ENCODE data around the gene OVOL1. TPM values are rescaled to one million over a fixed set of nuclear protein-coding genes. Genes with fewer than 3 reads are reported as not detected.

Gene OVOL1
- total and polyA plus RNA-seq, 2 experiments from 2014 or later, result 1.5 to 3.3 TPM

DNA sequence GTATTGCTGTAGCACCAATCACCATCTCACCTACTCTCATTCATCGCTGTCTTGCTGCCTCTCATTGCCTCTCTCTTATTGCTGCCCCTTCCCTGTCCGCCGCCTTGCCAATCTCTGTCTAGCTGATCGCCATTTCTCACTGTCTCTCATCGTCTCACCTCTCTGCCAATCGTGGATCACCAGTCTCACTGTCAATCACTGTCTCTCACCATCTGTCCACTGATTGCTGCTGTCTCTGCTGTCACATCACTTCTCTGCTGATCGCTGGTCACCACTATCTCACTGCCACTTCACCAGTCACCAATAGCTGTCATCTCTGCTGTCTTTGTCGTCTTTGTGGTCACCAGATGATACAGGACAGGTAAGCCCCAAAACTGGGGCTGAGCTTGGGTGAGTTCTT lies 45.7 kb upstream of the OVOL1 start:
- Mint-ChIP-seq H3K9me3 (peaks cover 37% of the 10 kb centered on the region), H3K4me1 (no peaks in the 10 kb centered on the region; the same call in 2 of the 3 replicates), H3K27me3 (ENCODE audit: insufficient read depth, low read depth, poor library complexity) (peaks cover 3% of the 10 kb centered on the region), H3K4me3 (no peak overlapping the region), H3K36me3 (ENCODE audit: low read depth) (peaks cover 7% of the 10 kb centered on the region; the same call in 1 of the 3 replicates), H3K27ac (no peak overlapping the region)
- Histone ChIP-seq H3K4me1 (ENCODE audit: insufficient read depth) (no peaks in the 10 kb centered on the region), H3K4me2 (no peak overlapping the region), H3K79me2 (replicated peaks; ENCODE audit: insufficient read depth) (no peaks in the 10 kb centered on the region), H3F3A (replicated peaks; ENCODE audit: low read depth) (no peaks in the 10 kb centered on the region), H3K9me2 (ENCODE audit: insufficient read depth) (no peaks in the 10 kb centered on the region), H3K27me3 (ENCODE audit: insufficient read depth) (no peaks in the 10 kb centered on the region), H3K36me3 (ENCODE audit: insufficient read depth) (0 out of 2 replicates have a peak, but pooled peaks cover 5% of the 10 kb centered on the region), H3K27ac (ENCODE audit: low read depth) (no peak overlapping the region), H2AFZ (no peak overlapping the region), H3K4me3 (no peak overlapping the region), H4K20me1 (replicated peaks; ENCODE audit: insufficient read depth) (no peaks in the 10 kb centered on the region)
- TF ChIP-seq JUNB (IDR thresholded peaks at IDR 0.05; ENCODE audit: unreplicated experiment) (no peak), ZNF331 (CRISPR knock-in tag; IDR thresholded peaks at IDR 0.05; ENCODE audit: low read depth) (no peak), EZH2 (IDR thresholded peaks at IDR 0.05; ENCODE audit: low read depth, unreplicated experiment) (no peak), NANOG (IDR thresholded peaks at IDR 0.05; ENCODE audit: borderline replicate concordance) (no peak)
- TF ChIP-seq, protein P1, sequence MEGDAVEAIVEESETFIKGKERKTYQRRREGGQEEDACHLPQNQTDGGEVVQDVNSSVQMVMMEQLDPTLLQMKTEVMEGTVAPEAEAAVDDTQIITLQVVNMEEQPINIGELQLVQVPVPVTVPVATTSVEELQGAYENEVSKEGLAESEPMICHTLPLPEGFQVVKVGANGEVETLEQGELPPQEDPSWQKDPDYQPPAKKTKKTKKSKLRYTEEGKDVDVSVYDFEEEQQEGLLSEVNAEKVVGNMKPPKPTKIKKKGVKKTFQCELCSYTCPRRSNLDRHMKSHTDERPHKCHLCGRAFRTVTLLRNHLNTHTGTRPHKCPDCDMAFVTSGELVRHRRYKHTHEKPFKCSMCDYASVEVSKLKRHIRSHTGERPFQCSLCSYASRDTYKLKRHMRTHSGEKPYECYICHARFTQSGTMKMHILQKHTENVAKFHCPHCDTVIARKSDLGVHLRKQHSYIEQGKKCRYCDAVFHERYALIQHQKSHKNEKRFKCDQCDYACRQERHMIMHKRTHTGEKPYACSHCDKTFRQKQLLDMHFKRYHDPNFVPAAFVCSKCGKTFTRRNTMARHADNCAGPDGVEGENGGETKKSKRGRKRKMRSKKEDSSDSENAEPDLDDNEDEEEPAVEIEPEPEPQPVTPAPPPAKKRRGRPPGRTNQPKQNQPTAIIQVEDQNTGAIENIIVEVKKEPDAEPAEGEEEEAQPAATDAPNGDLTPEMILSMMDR (conservative IDR thresholded peaks at IDR 0.05; ENCODE audit: low read depth in 2 of 2), result no peak
- no peak for DNase-seq (ENCODE audit: low spot score)
- no peak for ATAC-seq

DNA sequence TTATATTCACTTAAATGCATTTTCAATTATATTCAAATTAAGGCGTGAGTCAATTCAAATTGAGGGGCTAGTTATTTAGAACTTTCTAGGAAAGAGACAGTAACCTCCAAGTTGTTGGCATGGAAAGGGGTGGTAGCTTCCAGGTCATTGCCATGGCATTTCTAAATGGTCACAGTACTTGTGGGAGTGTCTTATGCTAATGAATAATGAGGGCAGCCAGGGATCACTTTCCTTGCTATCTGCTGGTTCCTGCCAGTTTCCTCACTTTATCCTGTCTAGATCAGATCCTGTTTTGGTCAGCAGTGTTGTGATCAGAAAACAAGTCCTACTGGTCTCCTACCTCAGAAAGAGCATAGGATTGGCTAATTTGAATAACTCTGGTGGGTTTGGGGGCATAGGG lies 44.5 kb upstream of the OVOL1 start:
- H3K4me2 ChIP-seq, result no peak overlapping the region
- H2AFZ ChIP-seq, result no peak overlapping the region
- H3F3A ChIP-seq (replicated peaks; ENCODE audit: low read depth), result no peaks in the 10 kb centered on the region
- H3K79me2 ChIP-seq (replicated peaks; ENCODE audit: insufficient read depth), result no peaks in the 10 kb centered on the region
- H3K27ac ChIP-seq (ENCODE audit: low read depth), result no peak overlapping the region
- H3K4me1 ChIP-seq (ENCODE audit: insufficient read depth), result no peaks in the 10 kb centered on the region
- Mint-ChIP-seq H3K4me1 (no peaks in the 10 kb centered on the region; the same call in 2 of the 3 replicates), H3K27me3 (ENCODE audit: insufficient read depth, low read depth, poor library complexity) (peaks cover 3% of the 10 kb centered on the region), H3K36me3 (ENCODE audit: low read depth) (0 out of 3 replicates have a peak, but pooled peaks cover 3% of the 10 kb centered on the region), H3K4me3 (no peak overlapping the region), H3K27ac (no peak overlapping the region), H3K9me3 (peaks cover 27% of the 10 kb centered on the region)
- ATAC-seq, result no peak
- no peak for DNase-seq (ENCODE audit: low spot score)
- no peaks in the 10 kb centered on the region for H3K9me2 ChIP-seq (ENCODE audit: insufficient read depth)
- no peaks in the 10 kb centered on the region for H4K20me1 ChIP-seq (replicated peaks; ENCODE audit: insufficient read depth)
- H3K36me3 ChIP-seq (ENCODE audit: insufficient read depth), result no peaks in the 10 kb centered on the region
- no peak overlapping the region for H3K4me3 ChIP-seq
- H3K27me3 ChIP-seq (ENCODE audit: insufficient read depth), result no peaks in the 10 kb centered on the region
- TF ChIP-seq, protein P2, sequence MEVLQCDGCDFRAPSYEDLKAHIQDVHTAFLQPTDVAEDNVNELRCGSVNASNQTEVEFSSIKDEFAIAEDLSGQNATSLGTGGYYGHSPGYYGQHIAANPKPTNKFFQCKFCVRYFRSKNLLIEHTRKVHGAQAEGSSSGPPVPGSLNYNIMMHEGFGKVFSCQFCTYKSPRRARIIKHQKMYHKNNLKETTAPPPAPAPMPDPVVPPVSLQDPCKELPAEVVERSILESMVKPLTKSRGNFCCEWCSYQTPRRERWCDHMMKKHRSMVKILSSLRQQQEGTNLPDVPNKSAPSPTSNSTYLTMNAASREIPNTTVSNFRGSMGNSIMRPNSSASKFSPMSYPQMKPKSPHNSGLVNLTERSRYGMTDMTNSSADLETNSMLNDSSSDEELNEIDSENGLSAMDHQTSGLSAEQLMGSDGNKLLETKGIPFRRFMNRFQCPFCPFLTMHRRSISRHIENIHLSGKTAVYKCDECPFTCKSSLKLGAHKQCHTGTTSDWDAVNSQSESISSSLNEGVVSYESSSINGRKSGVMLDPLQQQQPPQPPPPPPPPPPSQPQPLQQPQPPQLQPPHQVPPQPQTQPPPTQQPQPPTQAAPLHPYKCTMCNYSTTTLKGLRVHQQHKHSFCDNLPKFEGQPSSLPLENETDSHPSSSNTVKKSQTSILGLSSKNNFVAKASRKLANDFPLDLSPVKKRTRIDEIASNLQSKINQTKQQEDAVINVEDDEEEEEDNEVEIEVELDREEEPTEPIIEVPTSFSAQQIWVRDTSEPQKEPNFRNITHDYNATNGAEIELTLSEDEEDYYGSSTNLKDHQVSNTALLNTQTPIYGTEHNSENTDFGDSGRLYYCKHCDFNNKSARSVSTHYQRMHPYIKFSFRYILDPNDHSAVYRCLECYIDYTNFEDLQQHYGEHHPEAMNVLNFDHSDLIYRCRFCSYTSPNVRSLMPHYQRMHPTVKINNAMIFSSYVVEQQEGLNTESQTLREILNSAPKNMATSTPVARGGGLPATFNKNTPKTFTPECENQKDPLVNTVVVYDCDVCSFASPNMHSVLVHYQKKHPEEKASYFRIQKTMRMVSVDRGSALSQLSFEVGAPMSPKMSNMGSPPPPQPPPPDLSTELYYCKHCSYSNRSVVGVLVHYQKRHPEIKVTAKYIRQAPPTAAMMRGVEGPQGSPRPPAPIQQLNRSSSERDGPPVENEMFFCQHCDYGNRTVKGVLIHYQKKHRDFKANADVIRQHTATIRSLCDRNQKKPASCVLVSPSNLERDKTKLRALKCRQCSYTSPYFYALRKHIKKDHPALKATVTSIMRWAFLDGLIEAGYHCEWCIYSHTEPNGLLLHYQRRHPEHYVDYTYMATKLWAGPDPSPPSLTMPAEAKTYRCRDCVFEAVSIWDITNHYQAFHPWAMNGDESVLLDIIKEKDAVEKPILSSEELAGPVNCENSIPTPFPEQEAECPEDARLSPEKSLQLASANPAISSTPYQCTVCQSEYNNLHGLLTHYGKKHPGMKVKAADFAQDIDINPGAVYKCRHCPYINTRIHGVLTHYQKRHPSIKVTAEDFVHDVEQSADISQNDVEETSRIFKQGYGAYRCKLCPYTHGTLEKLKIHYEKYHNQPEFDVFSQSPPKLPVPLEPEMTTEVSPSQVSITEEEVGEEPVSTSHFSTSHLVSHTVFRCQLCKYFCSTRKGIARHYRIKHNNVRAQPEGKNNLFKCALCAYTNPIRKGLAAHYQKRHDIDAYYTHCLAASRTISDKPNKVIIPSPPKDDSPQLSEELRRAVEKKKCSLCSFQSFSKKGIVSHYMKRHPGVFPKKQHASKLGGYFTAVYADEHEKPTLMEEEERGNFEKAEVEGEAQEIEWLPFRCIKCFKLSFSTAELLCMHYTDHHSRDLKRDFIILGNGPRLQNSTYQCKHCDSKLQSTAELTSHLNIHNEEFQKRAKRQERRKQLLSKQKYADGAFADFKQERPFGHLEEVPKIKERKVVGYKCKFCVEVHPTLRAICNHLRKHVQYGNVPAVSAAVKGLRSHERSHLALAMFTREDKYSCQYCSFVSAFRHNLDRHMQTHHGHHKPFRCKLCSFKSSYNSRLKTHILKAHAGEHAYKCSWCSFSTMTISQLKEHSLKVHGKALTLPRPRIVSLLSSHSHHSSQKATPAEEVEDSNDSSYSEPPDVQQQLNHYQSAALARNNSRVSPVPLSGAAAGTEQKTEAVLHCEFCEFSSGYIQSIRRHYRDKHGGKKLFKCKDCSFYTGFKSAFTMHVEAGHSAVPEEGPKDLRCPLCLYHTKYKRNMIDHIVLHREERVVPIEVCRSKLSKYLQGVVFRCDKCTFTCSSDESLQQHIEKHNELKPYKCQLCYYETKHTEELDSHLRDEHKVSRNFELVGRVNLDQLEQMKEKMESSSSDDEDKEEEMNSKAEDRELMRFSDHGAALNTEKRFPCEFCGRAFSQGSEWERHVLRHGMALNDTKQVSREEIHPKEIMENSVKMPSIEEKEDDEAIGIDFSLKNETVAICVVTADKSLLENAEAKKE (CRISPR knock-in tag; IDR thresholded peaks at IDR 0.05), result no peak
- TF ChIP-seq STAT1 (IDR thresholded peaks at IDR 0.05; ENCODE audit: unreplicated experiment) (no peak), EZH2 (IDR thresholded peaks at IDR 0.05; ENCODE audit: low read depth, unreplicated experiment) (no peak), CREB1 (CRISPR knock-in tag; IDR thresholded peaks at IDR 0.05; ENCODE audit: low read depth) (no peak)
- TF ChIP-seq, protein P3, sequence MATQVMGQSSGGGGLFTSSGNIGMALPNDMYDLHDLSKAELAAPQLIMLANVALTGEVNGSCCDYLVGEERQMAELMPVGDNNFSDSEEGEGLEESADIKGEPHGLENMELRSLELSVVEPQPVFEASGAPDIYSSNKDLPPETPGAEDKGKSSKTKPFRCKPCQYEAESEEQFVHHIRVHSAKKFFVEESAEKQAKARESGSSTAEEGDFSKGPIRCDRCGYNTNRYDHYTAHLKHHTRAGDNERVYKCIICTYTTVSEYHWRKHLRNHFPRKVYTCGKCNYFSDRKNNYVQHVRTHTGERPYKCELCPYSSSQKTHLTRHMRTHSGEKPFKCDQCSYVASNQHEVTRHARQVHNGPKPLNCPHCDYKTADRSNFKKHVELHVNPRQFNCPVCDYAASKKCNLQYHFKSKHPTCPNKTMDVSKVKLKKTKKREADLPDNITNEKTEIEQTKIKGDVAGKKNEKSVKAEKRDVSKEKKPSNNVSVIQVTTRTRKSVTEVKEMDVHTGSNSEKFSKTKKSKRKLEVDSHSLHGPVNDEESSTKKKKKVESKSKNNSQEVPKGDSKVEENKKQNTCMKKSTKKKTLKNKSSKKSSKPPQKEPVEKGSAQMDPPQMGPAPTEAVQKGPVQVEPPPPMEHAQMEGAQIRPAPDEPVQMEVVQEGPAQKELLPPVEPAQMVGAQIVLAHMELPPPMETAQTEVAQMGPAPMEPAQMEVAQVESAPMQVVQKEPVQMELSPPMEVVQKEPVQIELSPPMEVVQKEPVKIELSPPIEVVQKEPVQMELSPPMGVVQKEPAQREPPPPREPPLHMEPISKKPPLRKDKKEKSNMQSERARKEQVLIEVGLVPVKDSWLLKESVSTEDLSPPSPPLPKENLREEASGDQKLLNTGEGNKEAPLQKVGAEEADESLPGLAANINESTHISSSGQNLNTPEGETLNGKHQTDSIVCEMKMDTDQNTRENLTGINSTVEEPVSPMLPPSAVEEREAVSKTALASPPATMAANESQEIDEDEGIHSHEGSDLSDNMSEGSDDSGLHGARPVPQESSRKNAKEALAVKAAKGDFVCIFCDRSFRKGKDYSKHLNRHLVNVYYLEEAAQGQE (IDR thresholded peaks at IDR 0.05; ENCODE audit: unreplicated experiment), result no peak

All from GM23338 (cell line).